Tibial nerve (tissue), 4 donors: ENCODE measurements around the gene FHL3.

Experiments
- EP300 ChIP-seq, 2 donors: sonication (generic); formaldehyde crosslinking; IDR thresholded peaks; one replicate each; pipeline ENCODE4 v1.6.1; 2017; ENCODE audit warnings: antibody characterized with exemption in 2 of 2, mild to moderate bottlenecking in 1 of 2
- POLR2A ChIP-seq, 2 donors: fragments of 450-650 bp; IDR thresholded peaks; one replicate each; pipeline ENCODE4 v1.6.1; 2017; ENCODE audit warnings: antibody characterized with exemption in 2 of 2, mild to moderate bottlenecking in 2 of 2, moderate library complexity in 2 of 2
- TF ChIP-seq, protein P1 (sequence below), 5 experiments: fragments of 200-600 bp in 3 of 5; fragments of 450-650 bp in 2 of 5; sonication (generic) in 3 of 5; IDR thresholded peaks; one replicate each; pipeline ENCODE4 v1.5.1; 2016 to 2019; ENCODE audit warnings: antibody characterized with exemption in 5 of 5, mild to moderate bottlenecking in 3 of 5, moderate library complexity in 2 of 5

GRCh38 chr1:38025664-38026063 is 20.4 kb upstream of the FHL3 start:
- TF ChIP-seq, protein P1, sequence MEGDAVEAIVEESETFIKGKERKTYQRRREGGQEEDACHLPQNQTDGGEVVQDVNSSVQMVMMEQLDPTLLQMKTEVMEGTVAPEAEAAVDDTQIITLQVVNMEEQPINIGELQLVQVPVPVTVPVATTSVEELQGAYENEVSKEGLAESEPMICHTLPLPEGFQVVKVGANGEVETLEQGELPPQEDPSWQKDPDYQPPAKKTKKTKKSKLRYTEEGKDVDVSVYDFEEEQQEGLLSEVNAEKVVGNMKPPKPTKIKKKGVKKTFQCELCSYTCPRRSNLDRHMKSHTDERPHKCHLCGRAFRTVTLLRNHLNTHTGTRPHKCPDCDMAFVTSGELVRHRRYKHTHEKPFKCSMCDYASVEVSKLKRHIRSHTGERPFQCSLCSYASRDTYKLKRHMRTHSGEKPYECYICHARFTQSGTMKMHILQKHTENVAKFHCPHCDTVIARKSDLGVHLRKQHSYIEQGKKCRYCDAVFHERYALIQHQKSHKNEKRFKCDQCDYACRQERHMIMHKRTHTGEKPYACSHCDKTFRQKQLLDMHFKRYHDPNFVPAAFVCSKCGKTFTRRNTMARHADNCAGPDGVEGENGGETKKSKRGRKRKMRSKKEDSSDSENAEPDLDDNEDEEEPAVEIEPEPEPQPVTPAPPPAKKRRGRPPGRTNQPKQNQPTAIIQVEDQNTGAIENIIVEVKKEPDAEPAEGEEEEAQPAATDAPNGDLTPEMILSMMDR (IDR thresholded peaks at IDR 0.05): no peak
- TF ChIP-seq EP300 (IDR thresholded peaks at IDR 0.05): no peak
- no peak for TF ChIP-seq POLR2A (IDR thresholded peaks at IDR 0.05)
